ENCODE results near the gene NOL6.

The NOL6 gene

DNA sequence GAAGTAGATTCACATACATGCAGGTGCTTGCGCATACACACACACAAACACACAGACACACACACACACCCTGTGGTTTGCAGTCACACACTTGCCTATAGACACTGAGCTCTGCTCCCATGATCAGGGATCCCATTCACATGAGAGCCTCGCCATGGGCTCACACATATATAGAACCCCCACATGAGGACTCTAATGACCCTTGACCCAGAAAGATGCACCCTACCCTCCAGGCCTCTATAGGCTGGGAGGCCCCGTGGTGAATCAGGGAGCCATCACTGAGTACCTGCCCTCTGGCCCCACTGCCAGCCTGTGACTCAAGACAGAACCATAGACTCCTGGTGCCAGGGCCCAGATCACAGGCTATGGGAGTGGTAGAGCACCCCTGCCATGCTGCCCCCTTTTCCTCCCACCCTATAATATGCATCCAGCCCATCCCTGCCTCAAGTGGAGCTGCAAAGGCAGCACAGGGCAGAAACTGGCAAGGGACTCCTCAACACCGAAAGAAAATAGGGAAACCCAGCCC, 23.0 kb downstream of the NOL6 start:
- no peak for DNase-seq

DNA sequence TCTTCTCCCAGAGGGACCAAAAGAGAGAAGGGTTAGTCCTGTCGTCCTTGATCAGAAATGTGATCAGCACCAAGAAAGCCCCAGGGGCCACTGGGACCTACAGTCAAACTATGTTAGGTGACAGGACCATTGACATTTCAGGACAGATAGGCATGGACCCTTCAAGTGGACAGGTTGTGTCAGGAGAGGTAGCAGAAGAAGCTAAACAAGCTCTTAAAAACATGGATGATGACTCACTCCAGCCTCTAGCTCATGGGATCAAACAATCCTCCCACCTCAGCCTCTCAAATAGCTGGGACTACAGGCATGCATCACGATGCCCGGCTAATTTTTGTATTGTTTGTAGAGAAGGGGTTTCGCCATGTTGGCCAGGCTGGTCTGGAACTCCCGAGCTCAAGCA, 24.0 kb downstream of the NOL6 start:
- DNase-seq: no peak

DNA sequence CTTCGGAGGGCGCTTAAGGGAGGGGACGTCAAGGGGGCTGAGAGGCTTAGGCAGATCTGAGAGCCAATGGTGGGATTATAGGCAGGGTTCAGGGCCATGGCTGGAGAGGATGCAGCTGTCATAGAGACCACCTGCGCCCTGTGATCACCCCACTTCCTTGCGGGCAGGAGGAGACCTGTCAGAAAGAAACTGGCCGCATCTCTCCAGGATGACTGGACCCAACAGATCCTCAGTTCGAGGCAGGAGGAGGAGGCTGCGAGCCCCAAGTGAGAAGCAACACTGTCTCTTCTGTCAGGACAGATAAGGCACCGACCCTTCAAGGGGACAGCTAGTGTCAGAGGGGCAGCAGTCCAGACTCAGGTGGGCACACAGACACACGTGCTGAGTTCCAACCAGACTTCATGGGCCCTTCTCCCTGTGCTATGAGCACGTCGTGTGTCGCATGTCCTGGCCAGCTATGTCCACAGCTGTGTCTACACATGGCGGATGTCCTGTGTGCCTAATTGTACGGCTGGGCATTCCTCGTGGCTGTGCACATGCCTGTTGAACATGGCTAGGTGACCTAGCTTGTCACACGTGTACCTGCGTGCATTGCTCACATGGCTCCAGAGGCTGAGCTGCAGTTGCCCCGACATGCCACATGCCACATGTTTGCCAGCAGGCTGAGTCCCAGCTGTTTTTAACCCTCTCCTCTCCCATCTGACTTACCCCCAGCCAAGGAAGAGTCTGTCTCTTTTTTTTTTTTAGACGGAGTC, 25.7 kb downstream of the NOL6 start:
- DNase-seq: no peak

DNA sequence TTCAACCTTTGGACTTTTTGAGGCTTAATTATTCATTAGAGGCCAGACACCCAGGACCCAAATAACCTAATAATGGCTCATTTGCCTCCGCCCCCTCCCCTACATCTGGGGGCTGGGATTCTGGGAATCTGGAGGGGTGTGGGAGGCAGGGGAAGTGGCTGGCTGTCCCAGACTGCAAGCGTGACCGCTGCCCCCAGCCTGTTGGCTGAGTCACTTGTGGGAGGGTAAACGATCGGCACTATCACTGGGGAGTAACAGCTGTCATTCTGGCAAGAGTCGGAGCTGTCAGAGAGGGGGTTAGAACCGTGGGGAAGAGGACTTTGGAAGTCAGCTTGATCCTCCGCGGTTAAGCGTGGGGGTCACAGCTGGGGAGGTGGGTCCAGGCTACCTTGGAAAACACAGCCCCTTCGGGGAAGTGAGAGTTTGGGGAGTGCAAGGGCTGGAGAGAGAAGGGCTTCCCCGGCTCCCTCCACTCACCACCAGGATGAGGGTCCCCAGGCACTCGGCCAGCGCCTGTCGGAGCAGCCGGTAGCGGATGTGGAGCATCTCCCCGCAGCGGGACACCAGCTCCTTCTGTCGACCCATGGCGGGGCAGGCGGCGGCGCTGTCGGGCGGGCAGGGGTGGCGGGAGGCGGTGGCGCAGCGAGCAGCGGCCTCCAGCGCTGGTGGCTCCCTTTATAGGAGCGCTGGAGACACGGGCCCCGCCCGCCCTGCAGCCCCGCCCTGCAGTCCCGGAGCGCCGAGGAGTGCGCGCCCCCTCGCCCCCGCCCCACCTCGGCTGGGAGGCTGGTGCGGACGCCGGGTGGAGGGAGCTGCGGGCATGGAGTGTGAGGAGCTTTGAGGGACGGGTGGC, 26.6 kb downstream of the NOL6 start, which contains the start of gene AQP3:
Gene AQP3, minus strand, starts transcription at position 648 of the 853 bp plus-strand sequence. Its CDS starts 63 bp downstream, at position 585.
- peak; percentile 69 for DNase-seq

DNA sequence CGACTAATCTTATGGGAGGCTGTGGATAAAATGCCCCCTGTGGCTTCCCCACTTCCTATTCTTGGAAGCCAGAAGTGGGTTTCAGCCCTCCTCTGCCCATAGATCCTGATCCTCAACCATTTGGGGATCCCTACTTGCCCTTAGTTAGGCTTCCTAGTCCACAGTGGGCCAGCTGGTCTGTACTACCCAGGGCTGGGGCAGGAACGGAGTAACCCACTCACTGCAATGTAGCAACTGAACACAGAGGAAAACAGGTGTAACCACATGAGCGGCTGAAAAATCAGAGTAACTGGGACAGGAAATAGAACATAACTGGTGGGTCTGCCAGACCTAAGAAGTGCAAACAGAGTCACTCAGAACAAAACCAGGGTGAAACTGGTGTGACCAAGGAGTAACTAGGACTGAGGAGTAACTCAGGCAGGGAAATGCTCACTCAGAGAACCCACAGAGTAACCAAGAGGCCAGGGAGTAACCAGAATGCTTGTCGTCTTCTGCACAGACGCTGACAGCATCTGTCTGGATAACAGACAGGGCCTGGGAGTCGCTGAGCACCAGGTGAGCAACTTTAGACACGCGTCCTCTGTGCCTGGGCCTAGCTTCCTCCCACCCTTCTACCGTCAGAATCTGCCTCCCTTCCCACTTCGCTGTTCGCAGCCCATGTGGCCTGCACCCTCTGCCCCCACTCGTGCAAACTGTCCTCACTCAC, 27.3 kb downstream of the NOL6 start:
- peak; percentile 42 for DNase-seq

DNA sequence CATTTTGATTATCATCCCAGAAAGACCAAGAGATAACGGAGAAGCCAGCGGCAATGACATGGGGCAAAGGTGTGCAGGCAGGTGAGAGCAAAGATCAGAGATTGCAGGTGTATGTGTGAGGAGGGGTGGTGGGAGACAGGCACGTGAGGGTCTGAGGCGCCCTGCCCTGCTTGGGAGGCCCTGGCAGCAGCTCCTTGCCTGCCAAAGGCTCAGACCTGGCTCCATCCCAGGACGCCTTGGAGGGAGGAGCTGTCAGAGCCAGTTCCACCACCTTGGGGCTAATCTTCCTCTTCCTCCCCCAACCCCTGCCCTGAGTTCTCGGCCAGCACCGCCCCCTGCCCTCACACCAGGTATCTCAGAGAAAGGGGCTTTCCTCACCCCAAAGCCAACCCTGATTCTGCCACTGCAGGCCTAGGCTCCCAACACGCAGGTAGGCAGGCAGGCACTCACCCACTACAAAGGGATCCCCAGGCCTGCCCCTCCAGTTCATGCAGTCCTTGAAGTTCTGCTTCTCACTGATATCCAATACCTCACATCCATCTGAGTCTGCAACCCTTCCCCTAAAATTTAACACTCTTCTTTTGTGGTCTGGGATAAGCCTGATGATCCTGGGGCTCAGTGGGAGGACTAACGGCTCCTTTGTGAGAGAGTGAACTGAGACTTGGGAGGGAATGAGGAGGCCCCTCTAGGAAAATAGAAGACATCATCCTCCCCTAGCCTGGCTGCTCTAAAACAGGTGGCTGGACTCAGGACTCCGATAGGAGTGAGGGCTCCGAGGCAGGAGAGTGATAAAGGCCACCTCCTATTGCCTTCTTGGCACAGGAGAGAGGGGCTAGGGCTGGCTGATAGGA, 28.1 kb downstream of the NOL6 start:
- DNase-seq: no peak

DNA sequence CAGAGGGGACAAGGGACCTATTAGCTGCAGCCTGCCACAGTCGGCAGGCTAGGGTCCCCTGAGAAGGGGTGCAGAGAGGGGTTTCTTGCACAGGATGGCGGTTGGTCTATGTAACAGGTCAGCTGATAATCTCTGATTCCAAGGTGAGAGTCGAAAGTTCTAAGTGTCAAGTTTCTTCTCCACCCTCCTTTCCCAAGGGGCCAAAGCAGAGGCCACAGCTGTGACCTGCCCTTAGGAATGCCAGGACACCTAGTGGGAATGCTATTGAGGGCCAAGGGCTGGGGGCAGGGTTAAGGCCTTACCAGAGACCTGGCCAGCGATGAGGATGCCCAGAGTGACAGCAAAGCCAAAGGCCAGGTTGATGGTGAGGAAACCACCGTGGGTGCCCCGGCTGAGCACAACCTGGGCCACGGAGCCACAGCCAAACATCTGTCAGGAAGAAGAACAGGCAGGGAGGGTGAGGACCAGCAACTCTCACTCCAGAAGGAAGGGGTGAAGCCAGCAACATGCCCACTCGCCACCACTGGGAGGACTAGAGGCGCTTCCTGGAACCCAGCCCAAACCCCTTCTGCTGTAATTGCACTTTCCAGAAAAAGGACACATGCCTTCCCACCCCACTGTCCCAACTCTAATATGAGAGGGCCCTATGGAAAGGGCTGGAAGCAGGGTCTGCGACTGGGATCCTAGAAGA, 30.1 kb downstream of the NOL6 start:
- peak; percentile 21 for DNase-seq

DNA sequence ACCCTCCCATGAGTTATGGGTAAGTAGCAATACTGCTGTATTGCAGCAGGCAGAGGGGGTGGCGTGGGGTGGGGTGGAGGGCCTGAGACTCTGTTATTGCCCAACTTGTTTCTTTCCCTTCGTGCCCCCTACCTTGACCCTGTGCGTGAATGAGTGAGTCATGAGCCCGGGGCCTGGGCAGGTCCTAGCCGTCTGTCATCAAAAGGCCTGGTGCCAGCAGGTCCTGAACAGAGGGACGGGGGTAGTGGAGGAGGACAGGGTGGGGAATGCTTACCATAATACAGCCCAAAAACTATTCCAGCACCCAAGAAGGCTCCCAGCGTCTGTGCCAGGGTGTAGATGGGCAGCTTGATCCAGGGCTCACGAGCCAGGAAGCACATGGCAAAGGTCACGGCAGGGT, 30.7 kb downstream of the NOL6 start:
- DNase-seq: no peak

DNA sequence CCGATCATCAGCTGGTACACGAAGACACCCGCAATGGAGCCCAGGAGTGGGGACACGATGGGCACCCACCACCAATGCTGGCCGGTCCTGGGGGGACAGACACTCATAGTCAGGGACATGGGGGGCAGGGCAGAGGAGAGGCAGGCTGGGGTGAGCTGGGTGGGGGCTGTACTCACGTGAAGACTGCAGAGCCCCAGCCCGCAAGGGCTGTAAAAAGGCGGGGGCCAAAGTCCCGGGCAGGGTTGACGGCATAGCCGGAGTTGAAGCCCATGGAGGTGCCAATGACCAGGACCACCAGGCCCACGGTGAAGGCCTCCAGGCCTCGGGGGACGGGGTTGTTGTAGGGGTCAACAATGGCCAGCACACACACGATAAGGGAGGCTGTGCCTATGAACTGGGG, 31.6 kb downstream of the NOL6 start:
- DNase-seq: no peak

DNA sequence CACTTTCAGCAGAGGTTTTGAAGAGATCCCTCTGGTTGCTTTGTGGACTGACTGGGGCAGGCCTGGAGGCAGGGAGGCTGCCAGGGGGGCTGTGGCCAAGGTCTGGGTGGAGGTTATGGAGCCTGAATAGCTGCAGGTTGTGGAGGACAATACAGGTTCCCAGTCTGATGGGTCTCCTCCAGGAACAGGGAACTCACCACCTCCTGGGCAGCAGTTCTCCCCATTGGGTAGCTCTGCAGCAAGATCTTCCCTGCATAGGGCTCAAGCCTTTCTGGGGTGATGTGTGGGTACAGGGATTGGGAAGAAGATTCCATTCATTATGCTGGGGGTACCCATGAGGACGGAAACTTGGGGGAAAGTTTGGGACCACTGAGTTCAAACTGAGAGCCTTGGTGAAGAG, 33.1 kb downstream of the NOL6 start:
- DNase-seq: no peak

DNA sequence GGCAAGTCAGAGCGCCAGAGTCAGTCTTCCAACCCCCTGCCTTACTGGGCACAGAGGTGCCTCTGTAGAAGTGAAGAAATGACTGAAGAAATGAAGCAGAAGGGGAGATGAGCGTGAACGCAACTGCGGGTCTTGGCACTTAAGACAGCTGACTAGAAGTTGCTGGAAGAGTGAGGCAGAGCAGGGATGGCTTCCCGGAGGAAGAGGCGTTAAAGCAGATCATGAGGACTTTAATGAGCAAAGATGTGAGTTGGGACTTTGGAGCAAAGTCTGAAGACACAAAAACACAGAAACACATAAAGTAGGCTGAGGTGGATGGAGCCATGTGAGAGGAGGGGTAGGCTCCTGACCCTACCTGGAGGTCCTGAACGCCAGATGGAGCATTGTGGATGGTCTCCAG, 33.5 kb downstream of the NOL6 start:
- DNase-seq: no peak

DNA sequence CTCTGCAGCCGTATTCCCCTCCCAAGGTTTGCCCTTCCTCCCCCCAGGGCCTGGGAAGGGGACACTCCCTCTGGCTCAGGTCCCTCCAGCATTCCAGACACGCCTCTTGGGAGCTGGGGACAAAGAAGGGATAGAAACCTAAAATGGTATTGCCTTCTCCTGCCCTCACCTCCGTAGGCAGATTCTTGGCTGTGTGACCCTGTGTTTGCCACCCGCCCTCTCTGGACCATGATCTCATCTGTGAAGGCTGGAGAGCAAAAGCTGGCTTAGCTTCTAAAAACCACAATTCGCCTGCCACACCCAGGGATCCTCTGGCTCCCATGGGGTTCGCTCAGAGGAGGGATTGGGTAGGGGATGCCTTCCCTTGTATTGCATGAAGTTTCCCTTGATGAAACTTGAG, 34.0 kb downstream of the NOL6 start:
- DNase-seq: no peak

DNA sequence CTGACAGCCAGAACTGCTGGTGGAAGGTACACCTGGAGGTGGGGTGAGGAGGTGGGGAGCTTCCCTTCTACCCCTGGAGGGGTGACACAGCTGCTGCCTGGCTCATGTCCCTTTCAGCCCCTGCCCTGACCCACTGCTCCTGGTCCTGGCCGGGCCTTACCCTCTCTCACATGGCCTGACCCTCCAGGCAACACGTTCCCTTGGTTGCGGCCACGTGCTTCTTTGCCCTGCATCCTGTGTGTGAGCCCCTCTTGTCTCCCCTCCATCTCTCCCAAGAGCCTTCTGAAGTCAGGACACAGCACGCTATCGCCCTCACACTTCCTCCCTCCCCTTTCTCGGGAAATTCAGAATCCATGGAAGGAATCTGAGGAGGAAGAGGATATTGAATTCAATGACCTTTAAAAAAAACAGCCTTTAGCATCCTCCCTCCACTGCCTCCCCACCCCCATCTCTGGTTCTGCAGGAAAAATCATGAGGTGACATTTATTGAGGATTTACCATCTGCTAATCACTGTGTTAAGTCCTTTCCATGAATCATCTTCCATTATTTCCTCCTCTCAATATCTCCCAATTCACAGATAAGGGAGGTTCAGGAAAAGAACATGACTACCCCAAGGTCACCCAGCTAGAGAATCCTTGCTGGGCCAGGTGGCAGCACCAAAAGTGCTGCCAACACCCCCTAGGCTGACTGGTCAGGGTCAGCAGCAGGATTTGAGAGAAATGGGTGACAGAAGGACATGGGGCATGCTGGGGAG, 34.6 kb downstream of the NOL6 start:
- DNase-seq: no peak

DNA sequence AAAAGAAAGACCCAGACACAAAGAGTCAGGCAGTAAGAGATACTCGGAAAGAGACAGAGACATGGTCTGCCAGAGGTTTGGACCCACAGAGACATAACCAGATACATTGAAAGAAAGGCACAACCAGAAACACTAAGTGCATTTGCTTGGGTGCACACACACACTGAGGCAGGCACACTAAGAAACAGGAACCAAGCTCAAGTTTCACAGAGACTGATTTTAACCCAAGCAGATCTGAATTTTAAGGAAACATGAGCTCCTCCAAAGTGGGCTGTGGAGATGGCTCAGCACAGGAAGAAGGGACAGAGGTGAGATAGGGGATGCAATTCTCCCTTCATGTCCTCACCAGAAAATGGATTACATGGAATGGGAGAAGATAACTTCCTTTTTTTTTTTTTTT, 35.8 kb downstream of the NOL6 start:
- DNase-seq: no peak

DNA sequence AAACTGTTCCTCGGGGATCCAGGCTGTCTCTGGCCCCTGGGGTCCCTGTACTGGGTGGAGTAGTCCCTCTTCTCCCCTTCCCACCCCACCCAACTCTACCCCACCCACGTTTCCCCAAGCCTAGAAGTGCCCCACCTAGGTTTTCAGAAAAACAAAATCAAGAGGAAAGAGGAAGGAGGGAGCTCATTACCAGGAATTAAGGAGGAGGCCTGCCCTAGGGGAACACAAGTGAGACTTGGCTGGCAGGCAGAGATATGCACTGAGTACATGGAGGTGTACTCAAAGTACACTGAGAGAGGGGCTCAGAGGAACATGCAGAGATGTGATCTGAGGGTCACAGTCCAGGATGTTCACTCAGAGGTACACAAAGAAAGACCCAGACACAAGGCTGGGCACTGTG, 36.5 kb downstream of the NOL6 start:
- no peak for DNase-seq

DNA sequence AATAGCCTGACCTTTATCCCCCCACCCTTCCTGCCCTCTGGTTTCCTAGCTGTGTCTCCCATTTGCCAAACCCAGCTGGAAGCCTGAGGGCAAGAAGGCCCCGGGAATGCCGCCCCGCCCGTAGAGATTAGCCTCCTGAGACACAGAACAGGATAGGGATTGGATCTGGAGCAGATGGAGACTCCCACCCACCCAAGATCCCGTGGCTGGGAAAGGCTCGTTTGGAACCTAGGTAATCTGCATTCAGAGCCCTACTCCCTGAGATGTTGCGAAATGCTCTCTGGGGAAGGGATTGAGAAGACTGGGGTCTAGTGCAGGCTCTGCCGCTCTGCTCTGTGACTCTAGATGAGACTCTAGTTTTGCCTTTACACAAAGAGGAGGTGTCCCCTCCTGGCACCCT, 37.3 kb downstream of the NOL6 start:
- no peak for DNase-seq

DNA sequence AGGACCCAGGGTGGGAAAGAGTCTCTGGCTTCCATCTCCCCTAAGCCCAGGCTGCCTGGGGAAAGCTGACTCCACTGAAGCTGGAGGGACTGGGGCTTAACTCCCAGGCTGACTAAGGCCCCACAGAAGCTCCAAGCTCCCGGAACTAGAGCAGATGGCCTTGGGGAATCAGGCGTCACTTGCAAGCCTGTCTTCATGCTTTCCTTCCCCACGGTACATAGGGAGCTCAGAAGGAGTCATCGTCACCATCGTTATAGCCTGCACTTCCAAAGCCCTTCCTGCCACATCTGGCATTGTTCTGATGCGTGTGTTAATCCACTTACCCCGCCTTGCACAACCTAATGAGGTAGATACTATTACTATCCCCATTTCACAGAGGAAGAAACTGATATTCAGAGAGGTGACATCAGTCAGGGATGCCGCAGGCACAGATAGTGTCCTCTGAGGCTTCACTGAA, 37.9 kb downstream of the NOL6 start:
- no peak for DNase-seq

DNA sequence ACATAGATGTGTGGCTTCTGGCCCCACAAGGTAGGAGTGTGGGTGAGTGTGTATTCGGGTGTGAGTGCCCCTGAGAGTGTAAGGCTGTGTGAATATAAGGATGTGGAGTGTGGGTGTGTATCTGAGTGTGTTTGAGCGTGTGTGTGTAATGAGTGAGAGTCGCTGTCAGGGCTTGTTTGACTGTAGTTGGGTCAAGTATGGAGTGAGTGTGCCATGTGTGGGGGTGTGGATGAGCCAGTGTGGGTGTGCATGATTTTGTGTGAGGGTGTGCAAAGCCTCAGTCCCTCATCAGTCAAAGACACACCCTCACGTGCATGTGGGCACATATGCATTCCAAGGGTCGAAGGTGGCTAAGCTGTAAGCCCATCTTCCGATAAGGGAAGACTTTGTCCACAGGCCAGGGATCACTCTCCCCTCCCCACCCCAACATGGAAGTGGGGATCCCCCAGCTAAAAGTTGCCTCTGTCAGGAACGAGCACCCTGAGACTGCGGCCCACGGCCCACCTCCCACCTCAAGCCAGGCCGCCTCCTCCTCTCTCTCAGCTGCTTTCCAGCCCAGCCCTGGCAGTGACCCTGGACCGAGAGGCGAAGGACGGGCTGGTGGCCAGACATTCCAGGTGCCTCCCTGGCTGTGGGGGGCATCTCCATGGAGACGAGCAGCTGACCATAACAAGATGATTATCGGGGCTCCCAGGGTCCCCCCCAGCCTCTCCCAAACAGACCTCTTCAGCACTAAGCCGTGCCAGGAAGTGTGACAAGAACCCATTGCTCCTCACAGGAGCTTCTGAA, 39.2 kb downstream of the NOL6 start:
- DNase-seq: no peak

DNA sequence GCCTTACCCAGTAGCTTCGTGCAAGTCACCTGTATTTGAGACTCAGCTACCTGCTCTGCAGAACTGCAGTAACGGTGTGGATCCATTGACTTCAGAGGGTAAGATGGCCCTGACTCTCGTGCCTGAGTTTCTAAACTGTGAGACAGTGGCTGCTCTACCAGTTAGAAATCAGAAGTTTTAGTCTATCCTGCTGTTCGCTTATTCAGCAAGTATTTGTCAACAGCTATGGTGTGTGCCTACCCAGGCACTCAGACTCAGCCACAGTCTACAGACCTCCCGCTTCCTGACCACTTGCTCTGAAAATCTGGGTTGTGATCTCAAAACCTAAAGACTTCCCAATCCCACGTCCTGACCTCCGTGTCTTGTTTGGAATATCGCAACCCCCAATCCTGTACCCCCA, 39.9 kb downstream of the NOL6 start:
- no peak for DNase-seq

DNA sequence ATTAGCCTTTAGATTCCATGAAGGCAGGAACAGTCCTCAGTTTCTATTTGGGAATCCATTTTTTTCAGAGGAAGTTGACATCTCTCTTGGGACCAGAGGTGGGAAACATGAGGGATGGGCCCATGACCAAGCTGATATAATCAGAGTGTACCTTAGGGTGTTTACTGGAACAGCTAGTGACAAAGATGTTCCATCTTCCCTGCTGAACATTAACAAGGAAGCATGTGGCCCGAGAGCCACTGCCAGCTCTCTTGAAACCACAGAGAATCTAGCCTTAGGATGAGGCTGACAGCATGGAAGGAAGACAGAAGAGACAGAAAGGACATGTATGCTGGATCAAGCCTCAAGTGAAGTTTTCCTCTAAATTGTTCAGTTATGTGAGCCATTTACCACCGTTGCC, 42.3 kb downstream of the NOL6 start:
- DNase-seq: no peak

Measured in activated CD4-positive, CD25-positive, alpha-beta regulatory T cell treated with anti-CD3 and anti-CD28 coated beads, Interleukin-2, amount 50 U/mL, for 72 hours (primary cell).